H9 (cell line): Measurements from ENCODE around the gene TSLP. TPM values are rescaled to one million over a fixed set of nuclear protein-coding genes. Genes with fewer than 3 reads are reported as not detected.

Experiments used
- DNase-seq: peaks from one replicate; pipeline ENCODE4 v3.0.0-alpha.2; 2017
- H2AFZ ChIP-seq: one replicate; pipeline ENCODE4 v1.6.1; 2013; ENCODE audit warnings: mild to moderate bottlenecking, low read length, control low read depth, moderate library complexity
- H2AK5ac ChIP-seq: 2 replicates; pipeline ENCODE4 v1.6.1; 2013; ENCODE audit warnings: low read length, control low read depth, mixed read lengths; ENCODE audit not compliant: insufficient read length
- H2BK120ac ChIP-seq: one replicate; pipeline ENCODE4 v1.6.1; 2013; ENCODE audit warnings: low read depth, mild to moderate bottlenecking, low read length, control low read depth, inconsistent platforms; ENCODE audit not compliant: poor library complexity, severe bottlenecking
- H2BK12ac ChIP-seq: 2 replicates; pipeline ENCODE4 v1.6.1; 2013; ENCODE audit warnings: low read length, control low read depth, mixed read lengths, low read depth; ENCODE audit not compliant: insufficient read length
- H2BK15ac ChIP-seq: 2 replicates; pipeline ENCODE4 v1.6.1; 2013; ENCODE audit warnings: low read depth, low read length, control low read depth
- H2BK20ac ChIP-seq: one replicate; pipeline ENCODE4 v1.6.1; 2013; ENCODE audit warnings: low read depth, mild to moderate bottlenecking, low read length, control low read depth, inconsistent platforms; ENCODE audit not compliant: poor library complexity, severe bottlenecking
- H2BK5ac ChIP-seq: 2 replicates; pipeline ENCODE4 v1.6.1; 2013; ENCODE audit warnings: low read length, control low read depth, mixed read lengths; ENCODE audit not compliant: insufficient read length
- H3K14ac ChIP-seq: 2 replicates; pipeline ENCODE4 v1.6.1; 2013; ENCODE audit warnings: low read length, control low read depth; ENCODE audit not compliant: insufficient read depth
- H3K18ac ChIP-seq: 2 replicates; pipeline ENCODE4 v1.6.1; 2013; ENCODE audit warnings: low read depth, mild to moderate bottlenecking, mixed read lengths, low read length, control low read depth; ENCODE audit not compliant: insufficient read length
- H3K23ac ChIP-seq: 2 replicates; pipeline ENCODE4 v1.6.1; 2013; ENCODE audit warnings: low read length, control low read depth, mixed read lengths, low read depth; ENCODE audit not compliant: insufficient read length
- H3K23me2 ChIP-seq: 2 replicates; pipeline ENCODE4 v1.6.1; 2013; ENCODE audit warnings: low read depth, mild to moderate bottlenecking, mixed read lengths, low read length, control low read depth; ENCODE audit not compliant: insufficient read length, poor library complexity, severe bottlenecking
- H3K27ac ChIP-seq: 2 replicates; pipeline ENCODE4 v1.5.1; 2013; ENCODE audit warnings: low read length, control low read depth, mixed read lengths, low read depth; ENCODE audit not compliant: insufficient read length
- H3K27me3 ChIP-seq: 2 replicates; pipeline ENCODE4 v1.6.1; 2013; ENCODE audit warnings: low read length, control low read depth, inconsistent platforms; ENCODE audit not compliant: insufficient read depth
- H3K4ac ChIP-seq: 2 replicates; pipeline ENCODE4 v1.6.1; 2013; ENCODE audit warnings: low read depth, mild to moderate bottlenecking, control low read depth, inconsistent platforms, low read length, moderate library complexity
- H3K4me1 ChIP-seq: 2 replicates; pipeline ENCODE4 v1.6.1; 2013; ENCODE audit warnings: low read length, control low read depth, inconsistent platforms; ENCODE audit not compliant: insufficient read depth
- H3K4me2 ChIP-seq: 2 replicates; pipeline ENCODE4 v1.6.1; 2013; ENCODE audit warnings: low read length, control low read depth, mixed read lengths; ENCODE audit not compliant: insufficient read length, insufficient read depth
- H3K56ac ChIP-seq: 2 replicates; pipeline ENCODE4 v1.6.1; 2013; ENCODE audit warnings: low read depth, mild to moderate bottlenecking, mixed read lengths, low read length, control low read depth; ENCODE audit not compliant: insufficient read length
- H3K79me1 ChIP-seq: 2 replicates; pipeline ENCODE4 v1.6.1; 2013; ENCODE audit warnings: low read depth, mild to moderate bottlenecking, moderate library complexity, low read length, control low read depth, inconsistent platforms; ENCODE audit not compliant: insufficient read depth, poor library complexity, severe bottlenecking
- H3K79me2 ChIP-seq: 2 replicates; pipeline ENCODE4 v1.6.1; 2013; ENCODE audit warnings: low read length, control low read depth, inconsistent platforms; ENCODE audit not compliant: insufficient read depth
- H3K9ac ChIP-seq: 2 replicates; pipeline ENCODE4 v1.6.1; 2013; ENCODE audit warnings: low read length, control low read depth, mixed read lengths; ENCODE audit not compliant: insufficient read length; ENCODE audit errors: extremely low read depth
- H3K9me3 ChIP-seq: one replicate; pipeline ENCODE4 v1.6.1; 2013; ENCODE audit warnings: low read depth, low read length, inconsistent platforms; ENCODE audit not compliant: control insufficient read depth
- H3T11ph ChIP-seq: one replicate; pipeline ENCODE4 v1.6.1; 2013; ENCODE audit warnings: mild to moderate bottlenecking, low read length, control low read depth, inconsistent platforms
- H4K20me1 ChIP-seq: one replicate; pipeline ENCODE4 v1.6.1; 2013; ENCODE audit not compliant: control insufficient read depth, insufficient read length, insufficient read depth
- H4K5ac ChIP-seq: 2 replicates; pipeline ENCODE4 v1.6.1; 2013; ENCODE audit warnings: low read depth, mild to moderate bottlenecking, mixed read lengths, low read length, control low read depth; ENCODE audit not compliant: insufficient read length
- H4K8ac ChIP-seq: replicated peaks from 2 replicates; pipeline ENCODE4 v1.6.1; 2013; ENCODE audit warnings: low read length, control low read depth, mixed read lengths, low read depth; ENCODE audit not compliant: insufficient read length
- H4K91ac ChIP-seq: 2 replicates; pipeline ENCODE4 v1.6.1; 2013; ENCODE audit warnings: low read depth, mild to moderate bottlenecking, moderate library complexity, mixed read lengths, low read length, control low read depth; ENCODE audit not compliant: insufficient read length
- H3K27ac Mint-ChIP-seq, 3 experiments: 2 replicates in 2 of 3; 3 replicates in 1 of 3; pipeline ENCODE4 v1.8.0; 2020 to 2021; ENCODE audit warnings: mixed read lengths in 3 of 3, mild to moderate bottlenecking in 1 of 3, moderate library complexity in 1 of 3
- H3K27me3 Mint-ChIP-seq: 2 replicates; pipeline ENCODE4 v1.8.0; 2021; ENCODE audit warnings: low read depth, mild to moderate bottlenecking, moderate library complexity, mixed read lengths
- H3K36me3 Mint-ChIP-seq, 3 experiments: 2 replicates in 2 of 3; 3 replicates in 1 of 3; pipeline ENCODE4 v1.8.0; 2020 to 2021; ENCODE audit warnings: low read depth in 3 of 3, mixed read lengths in 3 of 3; ENCODE audit not compliant: insufficient read depth in 1 of 3
- H3K4me1 Mint-ChIP-seq, 2 experiments: 2 replicates each; pipeline ENCODE4 v1.8.0; 2020; ENCODE audit warnings: mixed read lengths in 2 of 2
- H3K4me3 Mint-ChIP-seq, 2 experiments: 2 replicates in 1 of 2; 3 replicates in 1 of 2; pipeline ENCODE4 v1.8.0; 2020 to 2021; ENCODE audit warnings: mild to moderate bottlenecking in 2 of 2, mixed read lengths in 2 of 2, moderate library complexity in 1 of 2
- H3K9me3 Mint-ChIP-seq, 2 experiments: 2 replicates in 1 of 2; 3 replicates in 1 of 2; pipeline ENCODE4 v1.8.0; 2020; ENCODE audit warnings: mild to moderate bottlenecking in 2 of 2, mixed read lengths in 2 of 2, moderate library complexity in 1 of 2
- WGBS: extraction: QIAGEN DNeasy Blood & Tissue Kit; methylation state at CpG from one replicate; pipeline ENCODE4 v1.1.7; 2013; ENCODE audit warnings: missing lambda C conversion rate, low lambda C conversion rate, mixed read lengths; ENCODE audit not compliant: insufficient read length; ENCODE audit errors: extremely low coverage; 5-methylcytosine and 5-hydroxymethylcytosine counted together
- total RNA-seq: library from RNA; stranded (reverse); gene quantifications from 2 replicates; pipeline ENCODE4 v1.2.1, GENCODE V29; 2021
- TF ChIP-seq, protein P1 (sequence below): fragments of 200-600 bp; sonication (generic); conservative IDR thresholded peaks from 3 replicates; pipeline ENCODE4 v1.8.0; 2021; ENCODE audit warnings: antibody characterized with exemption, mild to moderate bottlenecking

Gene TSLP
- total RNA-seq, 1 experiment from 2014 or later = 0.63 TPM

DNA sequence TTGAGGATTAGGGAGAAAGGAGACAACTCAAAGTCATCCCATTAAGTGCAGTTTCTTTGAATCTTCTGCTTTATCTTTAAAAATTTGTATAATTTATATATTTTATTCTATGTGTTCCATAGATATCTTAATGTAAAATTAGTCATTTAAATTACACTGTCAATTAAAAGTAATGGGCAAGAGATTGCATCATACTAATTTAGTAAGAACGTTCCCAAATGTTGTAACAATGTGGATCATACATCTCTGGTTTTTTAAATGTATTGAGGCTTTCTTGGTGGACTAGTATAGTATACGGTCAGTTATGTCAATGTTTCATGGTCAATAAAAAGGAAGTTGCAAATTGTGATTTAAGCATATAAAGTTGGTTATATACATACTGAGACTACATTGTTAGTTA is 6.2 kb downstream of the TSLP start:
- no peak overlapping the region for H2BK15ac ChIP-seq
- no peak overlapping the region for H4K91ac ChIP-seq
- Mint-ChIP-seq H3K36me3 (no peaks in the 10 kb centered on the region), H3K9me3 (no peaks in the 10 kb centered on the region), H3K27me3 (peaks cover 32% of the 10 kb centered on the region), H3K4me3 (no peak overlapping the region), H3K27ac (no peak overlapping the region), H3K4me1 (peaks cover 7 to 9% of the 10 kb centered on the region in 2 experiments; a peak in 3 of 4 replicates)
- no peaks in the 10 kb centered on the region; the same call in 1 of the 2 replicates for H3K27me3 ChIP-seq
- no peaks in the 10 kb centered on the region for H3K79me2 ChIP-seq
- WGBS = no CpG with 5 or more reads among the region's 2 CpGs
- DNase-seq = no peak
- H3K14ac ChIP-seq = no peak overlapping the region
- no peak overlapping the region for H4K8ac ChIP-seq
- no peak overlapping the region for H2AK5ac ChIP-seq
- no peak overlapping the region for H2BK12ac ChIP-seq
- H3K9me3 ChIP-seq = no peaks in the 10 kb centered on the region
- H3K23ac ChIP-seq = no peak overlapping the region
- peaks cover 6% of the 10 kb centered on the region for H3K23me2 ChIP-seq
- no peak overlapping the region for H3K56ac ChIP-seq
- no peak overlapping the region for H2AFZ ChIP-seq
- TF ChIP-seq, protein P1, sequence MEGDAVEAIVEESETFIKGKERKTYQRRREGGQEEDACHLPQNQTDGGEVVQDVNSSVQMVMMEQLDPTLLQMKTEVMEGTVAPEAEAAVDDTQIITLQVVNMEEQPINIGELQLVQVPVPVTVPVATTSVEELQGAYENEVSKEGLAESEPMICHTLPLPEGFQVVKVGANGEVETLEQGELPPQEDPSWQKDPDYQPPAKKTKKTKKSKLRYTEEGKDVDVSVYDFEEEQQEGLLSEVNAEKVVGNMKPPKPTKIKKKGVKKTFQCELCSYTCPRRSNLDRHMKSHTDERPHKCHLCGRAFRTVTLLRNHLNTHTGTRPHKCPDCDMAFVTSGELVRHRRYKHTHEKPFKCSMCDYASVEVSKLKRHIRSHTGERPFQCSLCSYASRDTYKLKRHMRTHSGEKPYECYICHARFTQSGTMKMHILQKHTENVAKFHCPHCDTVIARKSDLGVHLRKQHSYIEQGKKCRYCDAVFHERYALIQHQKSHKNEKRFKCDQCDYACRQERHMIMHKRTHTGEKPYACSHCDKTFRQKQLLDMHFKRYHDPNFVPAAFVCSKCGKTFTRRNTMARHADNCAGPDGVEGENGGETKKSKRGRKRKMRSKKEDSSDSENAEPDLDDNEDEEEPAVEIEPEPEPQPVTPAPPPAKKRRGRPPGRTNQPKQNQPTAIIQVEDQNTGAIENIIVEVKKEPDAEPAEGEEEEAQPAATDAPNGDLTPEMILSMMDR = no peak
- H3K4me1 ChIP-seq = no peaks in the 10 kb centered on the region
- H3K4ac ChIP-seq = no peak overlapping the region
- H2BK5ac ChIP-seq = no peak overlapping the region
- no peak overlapping the region for H3T11ph ChIP-seq
- H2BK20ac ChIP-seq = no peak overlapping the region
- H3K4me2 ChIP-seq = no peak overlapping the region
- H3K79me1 ChIP-seq = no peaks in the 10 kb centered on the region
- no peak overlapping the region for H4K5ac ChIP-seq
- H3K9ac ChIP-seq = no peak overlapping the region
- H3K27ac ChIP-seq = no peak overlapping the region
- H2BK120ac ChIP-seq = no peak overlapping the region
- H4K20me1 ChIP-seq = no peaks in the 10 kb centered on the region
- no peak overlapping the region for H3K18ac ChIP-seq
